Measurements from ENCODE around the gene APOA1.

APOA1 gene

DNA sequence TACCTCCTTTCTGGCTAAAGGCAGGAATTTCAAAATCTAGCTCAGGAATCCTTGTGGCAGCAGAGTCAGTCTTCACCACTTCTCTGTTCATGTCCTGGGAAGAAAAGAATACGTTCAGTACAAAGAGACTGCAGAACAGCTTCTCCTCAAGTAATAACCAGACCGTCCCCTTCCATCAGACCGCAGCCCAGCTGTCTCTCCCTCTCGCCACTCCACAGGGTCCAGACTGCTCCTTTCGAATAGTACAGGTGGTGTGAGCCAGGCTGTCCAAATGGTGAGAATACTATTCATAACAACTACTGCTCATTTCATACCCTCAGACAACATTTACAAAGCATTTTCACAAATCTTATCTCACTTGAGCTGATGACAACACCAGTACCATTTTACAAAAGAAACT is 50.5 kb downstream of the APOA1 start:
- no peak for DNase-seq

GRCh38 chr11:116786326-116786725 is 51.1 kb downstream of the APOA1 start:
- DNase-seq: no peak
